Fibroblast of lung (primary cell): ENCODE measurements around the gene RPS14. TPM values are rescaled to one million over a fixed set of nuclear protein-coding genes. Genes with fewer than 3 reads are reported as not detected.

Experiments
- DNase-seq, 2 donors: peaks; one replicate each; pipeline versions ENCODE4 v3.0.0 to v3.0.0-alpha.2; 2010; ENCODE audit warnings: low read depth in 2 of 2
- H2AFZ ChIP-seq: 2 replicates; pipeline ENCODE4 v1.5.1; 2012; ENCODE audit warnings: low read length, control low read depth, inconsistent platforms
- H3K27ac ChIP-seq: 2 replicates; pipeline ENCODE4 v1.5.1; 2011; ENCODE audit warnings: low read length, control low read depth; ENCODE audit not compliant: insufficient read depth
- H3K27me3 ChIP-seq: 2 replicates; pipeline ENCODE4 v1.5.1; 2011; ENCODE audit warnings: mild to moderate bottlenecking, low read length; ENCODE audit not compliant: control insufficient read depth, insufficient read depth
- H3K36me3 ChIP-seq: 2 replicates; pipeline ENCODE4 v1.5.1; 2011; ENCODE audit warnings: low read length; ENCODE audit not compliant: control insufficient read depth, insufficient read depth
- H3K4me1 ChIP-seq: 2 replicates; pipeline ENCODE4 v1.5.1; 2011; ENCODE audit warnings: low read length; ENCODE audit not compliant: control insufficient read depth, insufficient read depth; ENCODE audit errors: extremely low read depth
- H3K4me2 ChIP-seq: 2 replicates; pipeline ENCODE4 v1.5.1; 2011; ENCODE audit warnings: low read length, control low read depth; ENCODE audit not compliant: insufficient read depth; ENCODE audit errors: extremely low read depth
- H3K4me3 ChIP-seq, 4 experiments: fragments of 200-600 bp in 1 of 4; sonication (generic) in 1 of 4; replicated peaks in 1 of 4; 2 replicates each; pipeline ENCODE4 v1.5.1; 2011 to 2016; ENCODE audit warnings: low read length in 4 of 4, low read depth in 3 of 4, mild to moderate bottlenecking in 3 of 4, control low read depth in 2 of 4, inconsistent platforms in 1 of 4, mixed read lengths in 1 of 4; ENCODE audit not compliant: insufficient read depth in 1 of 4; ENCODE audit errors: control extremely low read depth in 1 of 4
- H3K79me2 ChIP-seq: 2 replicates; pipeline ENCODE4 v1.5.1; 2012; ENCODE audit warnings: mild to moderate bottlenecking, low read length, inconsistent platforms; ENCODE audit not compliant: control insufficient read depth, insufficient read depth
- H3K9ac ChIP-seq: 2 replicates; pipeline ENCODE4 v1.5.1; 2011; ENCODE audit warnings: mild to moderate bottlenecking, low read length, control low read depth; ENCODE audit not compliant: insufficient read depth
- H3K9me3 ChIP-seq: 2 replicates; pipeline ENCODE4 v1.5.1; 2012; ENCODE audit warnings: low read depth, low read length; ENCODE audit not compliant: control insufficient read depth, insufficient read depth
- H4K20me1 ChIP-seq: 2 replicates; pipeline ENCODE4 v1.5.1; 2011; ENCODE audit warnings: low read length; ENCODE audit not compliant: control insufficient read depth, insufficient read depth; ENCODE audit errors: extremely low read depth
- EZH2 ChIP-seq: IDR thresholded peaks from 2 replicates; pipeline ENCODE4 v1.5.1; 2012; ENCODE audit warnings: low read length, control low read depth, mild to moderate bottlenecking; ENCODE audit errors: missing control alignments
- polyA plus RNA-seq, 2 donors: library from polyadenylated mRNA; depleted of rRNA in 1 of 2; stranded (reverse) in 1 of 2; unstranded in 1 of 2; fragments of >200 nt; gene quantifications; 2 replicates each; pipeline ENCODE4 v1.2.1, GENCODE V29; 2011 to 2012; ENCODE audit warnings: missing spikeins in 1 of 2
- total RNA-seq: library from RNA; depleted of rRNA; stranded (reverse); fragments of >200 nt; gene quantifications from 2 replicates; pipeline ENCODE4 v1.2.1, GENCODE V29; 2014
- TF ChIP-seq, protein P1 (sequence below), 2 donors: IDR thresholded peaks in 1 of 2; conservative IDR thresholded peaks in 1 of 2; 1 replicate in 1 of 2; 2 replicates in 1 of 2; pipeline ENCODE4 v1.5.1; 2011 to 2012; ENCODE audit warnings: low read length in 2 of 2, control low read depth in 1 of 2, inconsistent platforms in 1 of 2, low read depth in 1 of 2, mild to moderate bottlenecking in 1 of 2

The RPS14 gene
- total and polyA plus RNA-seq, 2 donors (not counting 1 experiment from before 2014, with no cell fraction given) = 1,962 to 5,623 TPM

DNA sequence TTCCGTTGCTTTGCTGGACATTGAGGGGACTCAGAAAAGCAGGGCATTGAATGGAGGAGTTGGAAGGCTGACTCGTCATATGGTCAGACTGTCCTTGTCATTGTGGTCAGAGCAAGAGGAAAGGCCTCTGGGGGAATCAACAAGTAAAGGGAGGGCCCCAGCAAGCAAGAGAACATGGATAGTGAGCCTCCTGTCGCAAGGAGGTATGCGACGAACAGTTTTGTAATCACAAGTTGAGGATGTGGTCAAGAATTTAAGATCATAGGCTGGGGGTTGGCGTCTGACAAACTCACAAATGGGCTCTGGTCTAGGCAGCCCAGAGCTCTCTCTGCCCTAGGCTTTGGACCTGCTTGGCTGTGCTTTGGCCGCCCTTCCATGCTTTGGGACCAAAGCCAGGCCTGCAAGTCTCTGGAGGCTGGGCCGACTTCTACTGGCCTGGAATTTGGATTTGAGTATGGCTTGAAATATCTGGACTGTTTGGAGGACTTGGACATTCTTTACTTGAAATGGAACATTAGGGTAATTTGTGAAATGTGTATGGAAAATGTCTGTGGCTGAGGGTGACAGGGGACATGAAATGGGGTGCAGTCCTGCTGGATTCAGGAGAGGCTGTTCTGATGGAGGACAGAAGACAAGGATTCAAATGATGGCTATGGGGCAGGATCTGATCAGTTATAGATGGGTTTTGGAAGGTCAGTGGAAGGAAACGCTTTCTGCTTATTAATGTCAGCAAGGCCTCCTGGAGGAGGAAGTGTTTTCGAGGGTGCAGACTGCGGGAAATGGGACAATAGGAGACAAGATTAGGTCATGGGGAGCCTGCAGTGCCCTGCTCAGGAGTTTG lies 39.2 kb upstream of the RPS14 start:
- Histone ChIP-seq H3K4me2 (peak overlapping the region; percentile 86), H3K79me2 (peaks cover 86% of the 10 kb centered on the region), H3K9me3 (no peaks in the 10 kb centered on the region), H3K27ac (peak overlapping the region; percentile 65), H3K36me3 (peaks cover 2% of the 10 kb centered on the region), H3K4me3 (peak overlapping the region; percentile 61 to 87 (median 70)), H3K27me3 (no peaks in the 10 kb centered on the region), H2AFZ (no peak overlapping the region), H4K20me1 (no peaks in the 10 kb centered on the region), H3K9ac (no peak overlapping the region), H3K4me1 (peaks cover 54% of the 10 kb centered on the region)
- DNase-seq = peak; percentile 81 to 87
- TF ChIP-seq, protein P1, sequence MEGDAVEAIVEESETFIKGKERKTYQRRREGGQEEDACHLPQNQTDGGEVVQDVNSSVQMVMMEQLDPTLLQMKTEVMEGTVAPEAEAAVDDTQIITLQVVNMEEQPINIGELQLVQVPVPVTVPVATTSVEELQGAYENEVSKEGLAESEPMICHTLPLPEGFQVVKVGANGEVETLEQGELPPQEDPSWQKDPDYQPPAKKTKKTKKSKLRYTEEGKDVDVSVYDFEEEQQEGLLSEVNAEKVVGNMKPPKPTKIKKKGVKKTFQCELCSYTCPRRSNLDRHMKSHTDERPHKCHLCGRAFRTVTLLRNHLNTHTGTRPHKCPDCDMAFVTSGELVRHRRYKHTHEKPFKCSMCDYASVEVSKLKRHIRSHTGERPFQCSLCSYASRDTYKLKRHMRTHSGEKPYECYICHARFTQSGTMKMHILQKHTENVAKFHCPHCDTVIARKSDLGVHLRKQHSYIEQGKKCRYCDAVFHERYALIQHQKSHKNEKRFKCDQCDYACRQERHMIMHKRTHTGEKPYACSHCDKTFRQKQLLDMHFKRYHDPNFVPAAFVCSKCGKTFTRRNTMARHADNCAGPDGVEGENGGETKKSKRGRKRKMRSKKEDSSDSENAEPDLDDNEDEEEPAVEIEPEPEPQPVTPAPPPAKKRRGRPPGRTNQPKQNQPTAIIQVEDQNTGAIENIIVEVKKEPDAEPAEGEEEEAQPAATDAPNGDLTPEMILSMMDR (conservative IDR thresholded peaks at IDR 0.05 in 1 of 2, IDR thresholded peaks at IDR 0.05 in 1 of 2; ENCODE audit: low read depth in 1 of 2, low read length in 2 of 2) = no peak
- TF ChIP-seq EZH2 = no peak

DNA sequence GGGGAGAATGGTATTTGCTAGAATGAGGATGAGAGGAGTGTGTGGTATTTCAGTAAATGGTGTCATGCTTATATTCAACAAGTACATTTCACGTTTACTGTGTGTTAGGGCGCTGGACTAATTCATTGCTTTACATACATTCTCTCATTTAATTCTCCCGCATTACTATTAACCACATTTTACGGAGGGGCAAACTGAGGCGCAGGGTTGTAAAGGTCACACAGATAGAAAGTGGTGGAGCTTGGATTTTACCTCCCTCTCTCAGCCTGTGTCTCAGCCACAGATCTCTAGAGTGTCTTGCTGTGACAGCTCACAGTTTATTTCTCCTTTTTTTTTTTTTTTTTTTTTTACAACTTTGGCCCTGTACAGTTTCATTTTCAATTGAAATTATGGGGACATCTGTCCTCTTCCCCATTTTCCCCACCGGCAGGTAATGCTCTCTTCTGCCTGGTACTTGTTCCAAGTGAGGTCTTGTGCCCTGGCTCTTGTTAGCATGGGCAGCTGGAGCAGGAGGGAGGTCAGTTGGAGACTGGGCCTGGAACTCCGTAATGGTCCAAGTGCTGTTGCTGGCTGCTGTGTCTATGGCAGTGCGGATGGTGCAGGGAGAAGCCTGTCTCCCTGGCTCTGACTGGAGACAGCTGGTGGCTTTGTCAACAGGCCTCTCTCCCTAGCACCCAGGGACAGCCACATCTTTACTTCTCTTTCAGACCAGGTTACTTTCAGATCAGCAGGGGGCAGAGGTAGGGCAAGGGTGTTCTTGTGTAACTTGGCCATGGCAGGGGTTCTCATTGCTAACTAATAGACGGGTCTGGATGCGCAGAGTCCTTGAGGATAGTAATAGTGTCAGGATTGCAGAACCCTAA lies 37.9 kb upstream of the RPS14 start:
- no peak for TF ChIP-seq EZH2
- TF ChIP-seq, protein P1 (conservative IDR thresholded peaks at IDR 0.05 in 1 of 2, IDR thresholded peaks at IDR 0.05 in 1 of 2; ENCODE audit: low read depth in 1 of 2, low read length in 2 of 2) = no peak
- peak overlapping the region; percentile 61 to 87 (median 70) for H3K4me3 ChIP-seq
- peak in 1 of 2 donors; percentile 49 for DNase-seq
- peak overlapping the region; percentile 65 for H3K27ac ChIP-seq
- H2AFZ ChIP-seq = no peak overlapping the region
- H4K20me1 ChIP-seq = no peaks in the 10 kb centered on the region
- peaks cover 75% of the 10 kb centered on the region for H3K79me2 ChIP-seq
- H3K4me2 ChIP-seq = peak overlapping the region; percentile 86
- peaks cover 46% of the 10 kb centered on the region for H3K4me1 ChIP-seq
- H3K27me3 ChIP-seq = no peaks in the 10 kb centered on the region
- peaks cover 2% of the 10 kb centered on the region for H3K36me3 ChIP-seq
- no peaks in the 10 kb centered on the region for H3K9me3 ChIP-seq
- H3K9ac ChIP-seq = peak overlapping the region; percentile 92
